B cell (primary cell): ENCODE results near the gene CLDN7.

Source experiments
- CTCF ChIP-seq: fragments of 200-600 bp; IDR thresholded peaks from one replicate; pipeline ENCODE4 v1.8.0; 2022; ENCODE audit warnings: antibody characterized with exemption, mild to moderate bottlenecking
- EZH2 ChIP-seq: IDR thresholded peaks from 2 replicates; pipeline ENCODE4 v1.6.1; 2012; ENCODE audit warnings: borderline replicate concordance, low read depth, mild to moderate bottlenecking, moderate library complexity, low read length; ENCODE audit not compliant: insufficient read depth, poor library complexity, severe bottlenecking

- TF ChIP-seq CTCF (no peak), EZH2 (no peak)
These were observed 22.6 kb upstream of the CLDN7 start for GRCh38 chr17:7284911-7285310.
